Loucy (cell line): ENCODE results near the gene GLB1L.

ENCODE experiments used
- CTCF ChIP-seq: fragments of 200-600 bp; sonication (generic); conservative IDR thresholded peaks from 2 replicates; pipeline ENCODE4 v1.5.1; 2014; ENCODE audit warnings: mild to moderate bottlenecking, antibody characterized with exemption, low read length
- EZH2phosphoT487 ChIP-seq: fragments of 200-600 bp; IDR thresholded peaks from 2 replicates; pipeline ENCODE4 v1.6.1; 2018; ENCODE audit warnings: antibody characterized with exemption, mild to moderate bottlenecking, moderate library complexity, borderline replicate concordance

- no peak for TF ChIP-seq CTCF
- no peak for TF ChIP-seq EZH2phosphoT487
These were observed 45.3 kb upstream of the GLB1L start for GRCh38 chr2:219290381-219291171.
